Measurements from ENCODE around the gene STAU1.

Gene STAU1

DNA sequence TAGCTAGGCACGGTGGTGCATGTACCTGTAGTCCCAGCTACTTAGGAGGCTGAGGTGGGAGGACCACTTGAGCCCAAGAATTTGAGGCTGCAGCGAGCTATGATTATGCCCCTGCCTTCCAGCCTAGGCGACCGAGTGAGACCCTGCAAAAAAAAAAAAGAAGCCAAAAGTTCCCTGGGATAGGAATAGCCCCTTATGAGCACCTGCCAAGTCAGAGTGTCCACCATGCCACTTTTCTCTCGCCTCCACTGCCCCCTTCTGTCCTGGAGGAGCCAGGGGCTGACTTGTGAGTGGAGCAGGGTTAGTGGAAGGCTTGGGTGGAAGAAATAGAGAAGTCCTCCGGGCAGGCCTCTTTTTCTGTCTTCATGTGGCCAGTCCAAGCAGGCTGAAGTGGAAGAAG is 18.9 kb upstream of the STAU1 start:
- no peak for TF ChIP-seq USF1 (IDR thresholded peaks at IDR 0.05)
- peak; percentile 34; the same call in 1 of the 2 replicates for TF ChIP-seq RAD21 (IDR thresholded peaks at IDR 0.05; ENCODE audit: low read depth)

- TF ChIP-seq ZBTB7A (IDR thresholded peaks at IDR 0.05; ENCODE audit: low read depth): no peak
- TF ChIP-seq FOXM1 (IDR thresholded peaks at IDR 0.05; ENCODE audit: borderline replicate concordance, low read depth): no peak
- TF ChIP-seq NFIC (IDR thresholded peaks at IDR 0.05): no peak
- TF ChIP-seq TEAD4 (IDR thresholded peaks at IDR 0.05): no peak
- no peak for TF ChIP-seq CREB1 (IDR thresholded peaks at IDR 0.05; ENCODE audit: low read depth)
- TF ChIP-seq REST (IDR thresholded peaks at IDR 0.05; ENCODE audit: low read depth): no peak
- no peak for TF ChIP-seq MAX (IDR thresholded peaks at IDR 0.05)
- TF ChIP-seq TCF12 (IDR thresholded peaks at IDR 0.05; ENCODE audit: low read depth): no peak
- TF ChIP-seq USF1 (IDR thresholded peaks at IDR 0.05): no peak
- TF ChIP-seq EP300 (IDR thresholded peaks at IDR 0.05; ENCODE audit: borderline replicate concordance): no peak
- no peak for TF ChIP-seq YY1 (IDR thresholded peaks at IDR 0.05; ENCODE audit: low read depth)
- no peak for TF ChIP-seq RAD21 (IDR thresholded peaks at IDR 0.05; ENCODE audit: low read depth)
- no peak for TF ChIP-seq CEBPB (IDR thresholded peaks at IDR 0.05)
- TF ChIP-seq EGR1 (IDR thresholded peaks at IDR 0.05): no peak
Observed at GRCh38 chr20:49203746-49204145, 15.6 kb upstream of the STAU1 start.

DNA sequence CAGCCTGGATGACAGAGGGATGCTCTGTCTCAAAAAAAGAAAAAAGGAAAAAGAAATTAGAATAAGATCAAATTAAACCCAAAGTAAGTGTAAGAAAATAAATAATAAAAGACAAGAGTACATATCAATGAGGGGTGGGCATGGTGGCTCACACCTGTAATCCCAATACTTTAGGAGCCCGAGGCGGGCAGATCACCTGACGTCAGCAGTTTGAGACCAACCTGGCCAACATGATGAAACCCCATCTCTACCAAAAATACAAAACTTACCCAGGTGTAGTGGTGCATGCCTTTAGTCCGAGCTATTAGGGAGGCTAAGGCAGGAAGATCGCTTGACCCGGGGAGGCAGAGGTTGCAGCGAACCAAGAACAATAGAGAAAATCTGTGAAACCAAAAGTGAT is 14.9 kb upstream of the STAU1 start:
- TF ChIP-seq CREB1 (IDR thresholded peaks at IDR 0.05; ENCODE audit: low read depth) (no peak), YY1 (IDR thresholded peaks at IDR 0.05; ENCODE audit: low read depth) (no peak), REST (IDR thresholded peaks at IDR 0.05; ENCODE audit: low read depth) (no peak), USF1 (IDR thresholded peaks at IDR 0.05) (no peak), MAX (IDR thresholded peaks at IDR 0.05) (no peak), RAD21 (IDR thresholded peaks at IDR 0.05; ENCODE audit: low read depth) (no peak), NFIC (IDR thresholded peaks at IDR 0.05) (no peak), TEAD4 (IDR thresholded peaks at IDR 0.05) (no peak), CEBPB (IDR thresholded peaks at IDR 0.05) (no peak), FOXM1 (IDR thresholded peaks at IDR 0.05; ENCODE audit: borderline replicate concordance, low read depth) (no peak), TCF12 (IDR thresholded peaks at IDR 0.05; ENCODE audit: low read depth) (no peak), TAF1 (IDR thresholded peaks at IDR 0.05; ENCODE audit: low read depth) (no peak), EP300 (IDR thresholded peaks at IDR 0.05; ENCODE audit: borderline replicate concordance) (no peak), ZBTB7A (IDR thresholded peaks at IDR 0.05; ENCODE audit: low read depth) (no peak), EGR1 (IDR thresholded peaks at IDR 0.05) (no peak)

DNA sequence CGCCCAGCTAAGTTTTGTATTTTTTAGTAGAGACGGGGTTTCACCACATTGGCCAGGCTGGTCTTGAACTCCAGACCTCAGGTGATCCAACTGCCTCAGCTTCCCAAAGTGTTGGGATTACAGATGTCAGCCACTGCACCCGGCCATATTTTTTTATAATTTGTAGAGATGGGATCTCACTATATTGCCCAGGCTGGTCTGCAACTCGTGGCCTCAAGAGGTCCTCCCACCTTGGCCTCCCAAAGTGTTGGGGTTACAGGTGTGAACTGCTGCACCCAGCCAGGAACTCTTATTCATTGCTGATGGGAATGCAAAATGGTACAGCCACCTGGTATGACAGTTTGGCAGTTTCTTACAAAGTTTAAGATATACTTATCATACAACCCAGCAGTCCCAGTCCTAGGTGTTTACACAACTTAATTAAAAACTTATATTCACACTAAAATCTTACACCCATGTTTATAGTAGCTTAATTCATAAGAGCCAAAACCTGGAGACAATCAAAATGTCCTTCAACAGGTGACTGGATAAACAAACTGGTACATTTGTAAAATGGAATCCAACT is 11.7 kb upstream of the STAU1 start:
- TF ChIP-seq CREB1 (IDR thresholded peaks at IDR 0.05; ENCODE audit: low read depth) (no peak), CEBPB (IDR thresholded peaks at IDR 0.05) (no peak), TCF12 (IDR thresholded peaks at IDR 0.05; ENCODE audit: low read depth) (no peak)

DNA sequence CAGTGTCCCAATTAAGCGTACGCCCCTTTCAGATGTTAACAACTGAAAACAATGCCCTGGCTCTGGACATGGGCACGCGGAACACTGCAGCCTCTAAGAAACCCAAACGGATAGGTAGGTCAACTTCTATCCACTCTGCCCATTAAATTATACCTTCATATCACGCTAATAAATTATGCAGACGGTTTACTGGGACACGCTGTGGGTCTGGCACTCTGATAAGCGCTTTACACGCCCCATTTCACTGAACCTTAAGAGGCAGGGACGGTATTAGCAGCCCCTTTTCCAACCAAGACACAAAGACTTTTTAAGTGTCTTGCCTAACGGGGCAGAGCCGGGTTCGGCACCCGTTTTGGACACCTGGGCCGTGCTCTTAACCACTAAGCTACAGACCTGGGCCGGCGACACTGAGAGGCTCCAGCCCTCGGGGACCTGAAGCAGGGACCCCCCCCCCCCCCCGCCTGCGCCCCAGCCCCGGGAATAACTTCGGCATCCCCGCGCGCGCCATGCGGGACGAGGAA is 744 bp downstream of the STAU1 start:
- TF ChIP-seq TCF12 (IDR thresholded peaks at IDR 0.05; ENCODE audit: low read depth) (no peak), RAD21 (IDR thresholded peaks at IDR 0.05; ENCODE audit: low read depth) (no peak), EGR1 (IDR thresholded peaks at IDR 0.05) (no peak), REST (IDR thresholded peaks at IDR 0.05; ENCODE audit: low read depth) (no peak), MAX (IDR thresholded peaks at IDR 0.05) (no peak), CREB1 (IDR thresholded peaks at IDR 0.05; ENCODE audit: low read depth) (no peak), TEAD4 (IDR thresholded peaks at IDR 0.05) (no peak), NFIC (IDR thresholded peaks at IDR 0.05) (no peak), EP300 (IDR thresholded peaks at IDR 0.05; ENCODE audit: borderline replicate concordance) (no peak), TAF1 (IDR thresholded peaks at IDR 0.05; ENCODE audit: low read depth) (no peak), YY1 (IDR thresholded peaks at IDR 0.05; ENCODE audit: low read depth) (no peak), CEBPB (IDR thresholded peaks at IDR 0.05) (no peak)
